VCaP (cell line): ENCODE results near the gene LRRTM4.

Source experiments
- H3K27ac ChIP-seq: fragments of 450-650 bp; 2 replicates; pipeline ENCODE4 v1.5.1; 2017
- CTCF ChIP-seq: fragments of 450-650 bp; conservative IDR thresholded peaks from 2 replicates; pipeline ENCODE4 v1.5.1; 2017; ENCODE audit warnings: mild to moderate bottlenecking, moderate library complexity

The LRRTM4 gene

GRCh38 chr2:77512507-77512906 is 9.7 kb downstream of the LRRTM4 start:
- no peak overlapping the region for H3K27ac ChIP-seq
- TF ChIP-seq CTCF = no peak

DNA sequence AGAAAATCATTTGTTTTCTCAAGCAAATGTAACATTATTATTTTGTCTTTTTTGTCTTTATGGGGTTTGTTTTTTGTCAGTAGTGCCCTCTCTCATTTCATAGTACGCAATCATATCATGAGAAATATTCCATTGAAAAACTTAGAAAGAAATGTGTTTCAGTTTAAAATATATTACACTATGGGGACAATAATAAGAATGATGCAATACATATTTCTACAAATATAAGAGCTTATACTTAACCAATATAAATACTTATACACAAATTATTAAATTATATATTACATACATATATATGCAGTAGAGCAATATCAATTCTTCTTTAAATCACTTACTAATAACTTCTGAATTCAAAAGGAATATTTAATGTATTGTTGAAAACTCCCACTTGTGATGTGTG is 13.7 kb downstream of the LRRTM4 start:
- H3K27ac ChIP-seq = no peak overlapping the region
- TF ChIP-seq CTCF = no peak

- no peak for TF ChIP-seq CTCF
Measured at GRCh38 chr2:77507657-77508056, 14.5 kb downstream of the LRRTM4 start.

GRCh38 chr2:77488141-77488540 is 34.0 kb downstream of the LRRTM4 start:
- H3K27ac ChIP-seq = no peak overlapping the region
- no peak for TF ChIP-seq CTCF

More at GRCh38 chr2:77507657-77508056, 14.5 kb downstream of the LRRTM4 start:
- H3K27ac ChIP-seq = no peak overlapping the region

DNA sequence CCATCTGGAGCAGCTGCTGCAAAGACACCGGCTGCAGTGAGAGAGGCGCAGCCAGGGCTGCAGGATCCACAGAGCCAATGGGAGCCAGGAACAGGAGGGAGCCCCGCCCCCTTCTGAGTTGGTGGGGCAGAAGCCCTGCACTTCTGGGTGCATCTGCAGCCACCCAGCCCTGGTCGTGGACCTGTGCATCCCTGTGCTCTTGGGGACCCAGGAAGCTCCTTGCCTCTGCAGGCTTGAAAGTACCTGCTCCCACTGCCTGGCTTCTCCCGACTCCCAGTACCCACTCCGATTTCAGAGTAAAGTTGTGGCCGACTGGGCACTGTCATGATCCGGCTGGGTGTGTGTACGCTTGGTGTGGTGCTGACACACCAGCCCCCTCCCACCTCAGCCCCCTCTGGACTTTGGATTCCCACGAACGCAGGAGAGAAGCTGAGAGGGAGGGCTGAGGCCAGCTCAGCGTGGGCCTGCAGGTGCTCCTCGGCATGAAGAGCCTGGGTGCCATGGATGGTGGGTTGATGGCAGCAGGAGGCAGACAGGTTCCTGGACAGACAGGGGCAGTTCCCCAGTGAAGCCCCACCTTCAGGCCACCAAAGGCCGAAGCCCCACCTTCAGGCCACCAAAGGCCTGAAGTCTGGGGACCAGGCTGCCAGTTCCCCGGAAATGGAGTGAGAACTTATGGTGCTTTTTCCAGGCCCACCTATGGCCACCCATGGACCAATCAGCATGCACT is 34.9 kb downstream of the LRRTM4 start:
- no peak overlapping the region for H3K27ac ChIP-seq
- TF ChIP-seq CTCF = no peak

DNA sequence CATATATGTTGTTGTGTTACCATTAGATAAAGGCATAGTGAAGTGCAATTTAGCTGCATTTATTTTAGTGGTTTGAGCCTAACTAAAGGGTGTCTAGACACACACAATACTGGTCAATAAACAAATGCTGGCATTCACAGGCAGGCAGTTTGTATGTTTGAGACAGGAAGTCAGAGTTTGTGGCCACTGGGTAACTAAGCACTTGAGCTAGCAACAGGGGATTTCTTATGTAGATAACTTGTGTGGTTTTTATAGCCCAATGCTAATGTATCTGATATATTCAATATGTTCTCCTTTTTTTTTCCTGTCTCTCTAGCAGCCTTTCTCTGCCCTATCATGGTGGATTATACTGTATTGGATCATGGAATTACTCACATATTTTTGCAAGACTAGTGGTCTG is 38.1 kb downstream of the LRRTM4 start:
- H3K27ac ChIP-seq = no peak overlapping the region
- TF ChIP-seq CTCF = no peak

GRCh38 chr2:77479895-77480294 is 42.3 kb downstream of the LRRTM4 start:
- no peak for TF ChIP-seq CTCF
- no peak overlapping the region for H3K27ac ChIP-seq
